ENCODE data around the gene CKLF.

The CKLF gene

DNA sequence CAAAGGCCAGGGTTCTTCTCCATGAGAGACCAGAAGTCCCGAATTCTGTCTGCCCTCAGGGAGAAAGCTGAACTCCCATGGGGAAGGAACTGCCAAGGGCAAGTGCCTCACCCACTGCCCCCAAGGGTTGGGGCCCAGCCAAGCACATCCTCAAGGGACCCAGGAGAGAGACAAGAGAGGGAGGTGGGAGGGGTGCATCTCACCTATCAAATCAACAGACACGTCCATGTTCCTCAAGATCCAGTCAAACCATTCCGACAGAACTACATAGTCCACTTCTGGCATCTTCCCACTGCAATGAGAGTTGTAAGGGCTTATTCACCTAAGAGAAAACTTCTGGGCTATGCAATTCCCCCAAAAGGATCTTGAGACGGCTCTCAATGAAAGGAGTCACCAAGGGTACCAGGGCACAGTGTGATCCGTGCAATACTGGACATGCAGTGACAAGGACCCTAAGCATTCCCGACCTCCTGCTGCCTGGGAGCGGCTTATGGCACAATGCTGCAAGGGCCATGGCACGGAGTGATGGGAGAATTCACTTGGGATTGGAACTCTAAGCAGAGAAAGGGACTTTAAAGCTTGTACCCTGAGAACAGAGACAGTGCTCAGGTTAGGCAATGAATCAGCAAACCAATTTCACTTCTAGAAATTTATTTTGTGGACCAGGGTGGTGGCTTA lies 34.7 kb upstream of the CKLF start:
- DNase-seq (ENCODE audit: low read depth), result no peak

GRCh38 chr16:66519482-66520373 lies 32.6 kb upstream of the CKLF start:
- DNase-seq (ENCODE audit: low read depth), result no peak

- no peak for DNase-seq (ENCODE audit: low read depth)
Observed at GRCh38 chr16:66520406-66521170, 31.8 kb upstream of the CKLF start.

DNA sequence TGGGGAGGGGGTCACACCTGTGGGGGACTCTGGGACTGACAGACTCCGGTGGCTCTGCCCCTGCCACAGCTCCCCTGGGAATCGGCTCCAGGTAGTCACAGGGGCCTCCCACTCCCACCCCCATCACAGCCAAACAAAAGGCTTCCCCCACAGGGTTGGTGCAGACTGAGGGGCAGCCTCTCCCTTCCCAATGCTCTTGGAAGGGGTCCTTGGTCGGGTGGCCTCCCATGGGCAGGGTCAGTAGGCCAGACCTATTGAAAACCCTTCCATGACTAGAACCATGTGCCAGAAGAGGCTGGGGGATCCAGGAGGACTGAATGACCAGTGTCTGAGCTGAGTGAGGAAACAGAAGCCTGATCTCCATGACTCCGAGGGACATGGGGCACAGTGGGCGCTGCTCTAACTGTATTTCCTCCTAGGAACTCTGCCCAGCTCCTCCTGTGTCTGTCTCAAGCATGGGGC lies 31.1 kb upstream of the CKLF start:
- DNase-seq (ENCODE audit: low read depth), result no peak

DNA sequence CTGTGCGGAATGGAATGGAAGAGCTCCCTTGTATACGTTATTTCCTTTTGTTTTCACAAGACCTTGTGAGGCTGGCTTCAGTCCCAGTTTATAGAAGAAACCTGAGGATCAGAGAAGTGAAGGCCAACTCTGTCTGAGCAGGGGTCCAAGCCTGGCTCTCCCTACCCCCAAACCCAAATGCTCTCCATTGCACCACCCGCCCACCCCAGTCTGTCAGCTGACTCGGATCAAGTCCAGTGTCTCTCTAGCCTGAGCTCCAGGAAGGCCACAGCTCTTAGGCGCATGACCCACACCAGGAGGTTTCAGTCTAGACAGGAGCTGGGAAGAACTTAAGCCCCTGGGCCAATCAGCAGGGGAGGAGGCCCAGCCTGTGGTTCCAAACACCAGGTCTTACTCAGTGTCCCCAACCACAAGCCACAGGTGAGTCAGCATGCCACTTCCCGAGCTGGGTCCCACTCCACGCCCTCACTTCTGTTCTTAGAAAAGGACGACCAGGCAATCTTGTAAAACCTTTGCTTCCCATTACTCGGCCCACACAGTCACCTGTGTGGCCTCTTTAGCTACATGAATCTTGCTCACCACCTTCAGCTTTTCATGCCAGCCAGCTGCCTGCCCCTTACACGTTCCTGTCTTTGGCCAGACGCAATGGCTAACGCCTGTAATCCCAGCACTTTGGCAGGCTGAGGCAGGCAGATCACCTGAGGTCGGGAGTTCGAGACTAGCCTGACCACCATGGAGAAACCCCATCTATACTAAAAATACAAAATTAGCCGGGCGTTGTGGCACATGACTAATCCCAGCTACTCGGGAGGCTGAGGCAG lies 30.2 kb upstream of the CKLF start:
- DNase-seq (ENCODE audit: low read depth), result peak; percentile 90

GRCh38 chr16:66522816-66523590 lies 29.4 kb upstream of the CKLF start:
- no peak for DNase-seq (ENCODE audit: low read depth)

- no peak for DNase-seq (ENCODE audit: low read depth)
Observed at GRCh38 chr16:66523861-66524354, 28.5 kb upstream of the CKLF start.

DNA sequence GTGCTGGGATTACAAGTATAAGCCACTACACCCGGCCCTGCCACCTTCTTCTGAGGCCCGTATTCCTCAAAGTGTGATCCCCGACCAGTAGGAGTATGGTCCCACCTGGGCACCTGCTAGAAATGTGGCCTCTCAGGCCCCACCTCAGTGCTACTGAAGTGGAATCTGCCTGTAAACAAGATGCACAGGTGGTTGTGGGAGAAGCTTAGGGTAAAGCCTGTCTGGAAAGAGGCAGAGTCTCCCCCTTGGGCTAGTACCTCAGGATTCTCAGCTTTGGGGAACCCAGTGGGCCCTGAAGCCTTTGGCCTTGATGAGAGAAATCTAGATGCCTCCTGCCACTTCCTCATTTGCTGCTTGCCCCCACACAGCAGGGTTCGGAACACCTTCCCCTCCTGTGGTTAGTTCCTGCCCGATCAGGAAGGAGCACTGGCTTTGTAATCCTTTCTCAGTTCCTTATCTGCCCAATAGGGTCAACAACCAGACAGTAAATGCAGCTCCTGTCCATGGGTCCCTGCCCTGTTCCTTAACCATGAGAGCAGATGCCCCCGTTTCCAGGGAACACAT lies 27.7 kb upstream of the CKLF start:
- DNase-seq (ENCODE audit: low read depth), result no peak

DNA sequence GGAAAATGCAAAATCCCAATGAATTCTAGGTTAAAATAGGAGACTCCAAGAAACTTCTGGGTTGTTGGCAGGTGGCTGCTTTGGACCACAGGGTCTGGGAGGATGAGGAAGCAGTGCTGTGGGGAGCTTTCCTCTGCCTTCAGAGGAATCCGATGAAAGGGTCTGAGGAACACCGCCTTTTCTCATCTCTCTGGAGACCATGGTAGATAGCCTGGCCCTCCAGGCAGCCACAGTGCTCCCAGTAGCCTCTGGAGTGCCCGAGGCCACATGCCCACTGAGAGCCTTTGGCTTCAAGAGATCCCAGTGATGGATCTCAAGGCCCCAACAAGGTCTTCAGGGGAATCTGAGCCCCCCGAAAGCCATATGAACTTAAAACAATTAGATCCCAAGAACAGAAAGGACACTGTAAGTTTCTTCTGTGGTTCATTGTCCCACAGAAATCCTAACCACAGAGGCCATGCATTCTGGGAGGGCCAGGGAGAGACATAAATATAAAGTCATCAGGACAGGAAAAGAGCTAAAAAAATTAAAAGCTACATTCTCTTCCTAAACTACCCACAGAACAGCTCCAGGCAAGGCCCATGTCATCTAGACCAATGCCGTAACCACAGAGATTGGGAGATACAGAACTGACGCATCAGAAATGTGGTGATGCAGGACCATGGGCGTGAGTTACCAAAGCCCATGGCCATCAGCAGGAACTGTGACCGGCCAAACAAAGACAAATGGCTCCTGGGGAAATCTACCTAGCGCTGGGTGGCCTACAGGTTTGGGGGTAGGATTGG lies 26.8 kb upstream of the CKLF start:
- no peak for DNase-seq (ENCODE audit: low read depth)

- no peak for DNase-seq (ENCODE audit: low read depth)
Observed at GRCh38 chr16:66528294-66528693, 24.1 kb upstream of the CKLF start.

- DNase-seq (ENCODE audit: low read depth), result no peak
Observed at GRCh38 chr16:66529475-66529874, 22.9 kb upstream of the CKLF start.

GRCh38 chr16:66534376-66534799 lies 18.0 kb upstream of the CKLF start:
- DNase-seq (ENCODE audit: low read depth), result no peak

DNA sequence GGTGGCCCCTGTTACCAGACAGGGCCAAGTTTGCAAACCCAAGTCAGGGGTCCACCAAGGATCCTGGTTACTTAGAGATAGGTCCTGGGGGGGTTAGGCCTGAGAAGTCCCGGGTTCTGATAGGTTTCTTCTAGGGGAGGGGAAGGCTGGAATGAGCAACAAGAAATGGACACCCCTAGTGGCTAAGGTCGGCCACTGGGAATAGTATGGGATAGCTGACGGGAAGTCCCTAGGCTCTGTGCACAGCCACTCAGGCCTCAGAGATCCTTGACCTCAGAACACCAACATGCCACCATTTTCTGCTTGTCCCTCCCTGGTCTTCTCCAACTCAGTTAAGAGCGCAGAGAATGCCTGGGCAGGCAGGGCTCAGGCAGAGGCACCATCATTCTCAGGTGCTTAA lies 15.9 kb upstream of the CKLF start:
- no peak for DNase-seq (ENCODE audit: low read depth)

DNA sequence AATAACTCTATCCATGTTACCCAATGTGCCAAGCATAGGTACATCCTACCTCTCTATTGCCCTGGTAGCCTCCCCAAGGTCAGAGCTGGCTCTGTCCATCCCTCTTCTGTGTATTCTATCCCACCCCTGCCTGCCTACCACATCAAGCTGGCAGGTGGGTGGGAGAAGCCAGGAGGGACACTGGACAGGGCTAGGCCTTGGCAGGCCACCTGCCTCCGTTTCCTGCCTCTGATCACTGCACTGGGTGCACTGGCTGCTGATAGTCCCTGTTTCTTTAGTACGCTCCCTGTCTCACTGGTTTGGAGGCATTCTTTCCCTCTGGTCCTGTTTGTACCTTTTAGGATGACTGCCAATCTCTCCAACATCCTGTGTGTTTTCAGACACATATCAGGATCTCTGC lies 15.1 kb upstream of the CKLF start:
- DNase-seq (ENCODE audit: low read depth), result no peak

GRCh38 chr16:66538910-66539309 lies 13.5 kb upstream of the CKLF start:
- DNase-seq (ENCODE audit: low read depth), result no peak

- no peak for DNase-seq (ENCODE audit: low read depth)
Observed at GRCh38 chr16:66539623-66540469, 12.5 kb upstream of the CKLF start.

DNA sequence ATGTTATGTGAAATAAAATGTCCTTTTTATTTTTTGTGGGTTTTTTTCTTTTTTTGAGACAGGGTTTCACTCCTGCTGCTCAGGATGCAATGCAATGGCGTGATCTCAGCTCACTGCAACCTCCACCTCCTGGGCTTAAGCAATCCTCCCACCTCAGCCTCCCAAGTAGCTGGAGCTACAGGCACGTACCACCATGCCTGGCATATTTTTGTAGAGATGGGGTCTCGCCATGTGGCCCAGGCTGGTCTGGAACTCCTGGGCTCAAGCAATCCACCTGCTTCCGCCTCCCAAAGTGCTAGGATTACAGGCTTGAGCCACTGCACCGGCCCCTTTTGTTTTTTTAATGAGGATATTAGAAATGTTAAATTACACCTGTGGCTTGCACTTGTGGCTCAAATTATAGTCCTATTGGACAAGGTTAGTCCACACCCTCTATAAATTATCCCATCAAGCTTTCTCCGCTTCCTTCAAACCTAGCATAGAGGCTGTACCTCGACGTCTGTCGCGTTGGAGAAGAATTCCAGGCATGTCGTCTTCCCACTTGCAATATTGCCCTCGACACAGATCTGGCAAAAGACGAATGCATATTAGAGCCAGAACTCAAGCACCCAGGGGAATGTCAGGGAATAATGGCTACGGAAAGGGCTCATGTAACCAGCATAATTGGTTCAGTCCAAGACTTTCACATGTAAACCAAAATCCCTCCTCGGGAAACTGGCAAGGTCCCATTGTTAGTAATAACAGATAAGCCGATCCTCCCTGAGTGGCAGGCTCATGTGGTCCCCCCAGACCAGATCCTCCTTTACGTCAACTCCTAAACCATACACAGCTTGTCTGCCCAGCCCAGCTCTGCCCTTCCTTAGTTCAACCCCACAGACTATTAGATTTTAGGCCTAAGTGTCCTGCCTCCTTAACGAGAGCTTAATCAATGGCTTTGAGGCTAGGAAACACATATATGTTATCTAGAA lies 10.7 kb upstream of the CKLF start:
- no peak for DNase-seq (ENCODE audit: low read depth)

Data from activated T-cell treated with anti-CD3 and anti-CD28 coated beads for 48 hours (primary cell).